Esophagus muscularis mucosa (tissue), 4 donors: ENCODE results near the gene GAS2L1. TPM values are rescaled to one million over a fixed set of nuclear protein-coding genes. Genes with fewer than 3 reads are reported as not detected.
A peak's percentile ranks its signal among the peaks of the same experiment; 100 is the strongest.

Source experiments
- DNase-seq: peaks from one replicate; pipeline ENCODE4 v3.0.0-alpha.2; 2017; ENCODE audit errors: extremely low spot score
- H3K27ac ChIP-seq, 4 donors: fragments of 200-600 bp; sonication (generic); replicated peaks in 1 of 4; 1 replicate in 3 of 4; 2 replicates in 1 of 4; pipeline ENCODE4 v1.5.1; 2016 to 2019; ENCODE audit warnings: mild to moderate bottlenecking in 1 of 4
- H3K27me3 ChIP-seq, 4 donors: fragments of 200-600 bp; sonication (generic); one replicate each; pipeline versions ENCODE4 v1.5.1 to v1.6.0; 2016 to 2019
- H3K36me3 ChIP-seq, 4 donors: fragments of 200-600 bp; sonication (generic); one replicate each; pipeline ENCODE4 v1.5.1; 2016 to 2019
- H3K4me1 ChIP-seq, 4 donors: fragments of 200-600 bp; sonication (generic); one replicate each; pipeline ENCODE4 v1.5.1; 2016 to 2019
- H3K4me3 ChIP-seq, 4 donors: fragments of 200-600 bp; sonication (generic); 1 replicate in 2 of 4; 2 replicates in 2 of 4; pipeline ENCODE4 v1.5.1; 2016 to 2019; ENCODE audit warnings: mild to moderate bottlenecking in 4 of 4, moderate library complexity in 1 of 4
- H3K9me3 ChIP-seq, 4 donors: fragments of 200-600 bp; sonication (generic); 1 replicate in 3 of 4; 2 replicates in 1 of 4; pipeline ENCODE4 v1.5.1; 2016 to 2019
- CTCF ChIP-seq, 3 experiments: fragments of 200-600 bp in 2 of 3; fragments of 450-650 bp in 1 of 3; sonication (generic) in 2 of 3; IDR thresholded peaks; one replicate each; pipeline ENCODE4 v1.5.1; 2017 to 2019; ENCODE audit warnings: antibody characterized with exemption in 3 of 3, mild to moderate bottlenecking in 2 of 3, moderate library complexity in 1 of 3
- EP300 ChIP-seq: sonication (generic); formaldehyde crosslinking; IDR thresholded peaks from one replicate; pipeline ENCODE4 v1.6.1; 2017; ENCODE audit warnings: antibody characterized with exemption
- POLR2A ChIP-seq: fragments of 450-650 bp; IDR thresholded peaks from one replicate; pipeline ENCODE4 v1.6.1; 2017; ENCODE audit warnings: antibody characterized with exemption, moderate library complexity, mild to moderate bottlenecking, low read depth
- POLR2AphosphoS5 ChIP-seq, 2 donors: sonication (generic); formaldehyde crosslinking; IDR thresholded peaks; one replicate each; pipeline ENCODE4 v1.6.1; 2017; ENCODE audit warnings: antibody characterized with exemption in 2 of 2
- WGBS: methylation state at CpG from one replicate; pipeline ENCODE4 v1.1.5; 2018; 5-methylcytosine and 5-hydroxymethylcytosine counted together
- intact Hi-C: fragments of 100-400 bp; cut with DNase I; formaldehyde crosslinking; loops from one replicate; pipeline ENCODE4 v1.15.1; 2023
- total RNA-seq, 4 donors: library from RNA; depleted of rRNA; stranded (reverse); fragments of >200 nt; gene quantifications; one replicate each; pipeline versions ENCODE4 v1.1.0 to v1.2.1, GENCODE V29; 2016

Gene GAS2L1
- total RNA-seq, 4 donors from 2014 or later = 25.8 to 63.9 (median 38.8) TPM

- Histone ChIP-seq H3K27ac (no peak overlapping the region), H3K4me3 (no peak overlapping the region), H3K36me3 (peaks cover 22 to 61% (median 59%) of the 10 kb centered on the region in 4 donors), H3K4me1 (peaks cover 4 to 22% (median 10%) of the 10 kb centered on the region in 4 donors), H3K9me3 (no peaks in the 10 kb centered on the region), H3K27me3 (no peaks in the 10 kb centered on the region)
- TF ChIP-seq CTCF (IDR thresholded peaks at IDR 0.05) (no peak), POLR2A (no peak), POLR2AphosphoS5 (IDR thresholded peaks at IDR 0.05) (no peak), EP300 (no peak)
- WGBS = 79% methylated on average over 7 of the region's 15 CpGs
- DNase-seq = no peak
- intact Hi-C loops = no loop called here
Observed at GRCh38 chr22:29327089-29327764, 20.8 kb downstream of the GAS2L1 start.

GRCh38 chr22:29328055-29328454 lies 21.6 kb downstream of the GAS2L1 start:
- H3K27me3 ChIP-seq = no peaks in the 10 kb centered on the region
- H3K36me3 ChIP-seq = peaks cover 22 to 69% (median 68%) of the 10 kb centered on the region in 4 donors
- no peaks in the 10 kb centered on the region for H3K9me3 ChIP-seq
- DNase-seq = no peak
- intact Hi-C loops = no loop called here
- H3K4me1 ChIP-seq = peaks cover 4 to 22% (median 10%) of the 10 kb centered on the region in 4 donors
- TF ChIP-seq CTCF (IDR thresholded peaks at IDR 0.05) (peak in 1 of 3 experiments; percentile 9), POLR2AphosphoS5 (IDR thresholded peaks at IDR 0.05) (no peak)
- H3K4me3 ChIP-seq = no peak overlapping the region
- WGBS = 85% methylated on average over 4 of the region's 5 CpGs
- H3K27ac ChIP-seq = no peak overlapping the region

GRCh38 chr22:29328566-29329500 lies 22.4 kb downstream of the GAS2L1 start:
- peaks cover 4 to 22% (median 10%) of the 10 kb centered on the region in 4 donors for H3K4me1 ChIP-seq
- WGBS = 83% methylated on average over 29 of the region's 34 CpGs
- intact Hi-C loops = no loop called here
- TF ChIP-seq CTCF (IDR thresholded peaks at IDR 0.05) (no peak), POLR2AphosphoS5 (IDR thresholded peaks at IDR 0.05) (no peak), POLR2A (no peak), EP300 (no peak)
- peaks cover 26 to 77% (median 75%) of the 10 kb centered on the region in 4 donors for H3K36me3 ChIP-seq
- no peak overlapping the region for H3K27ac ChIP-seq
- no peaks in the 10 kb centered on the region for H3K9me3 ChIP-seq
- H3K4me3 ChIP-seq = no peak overlapping the region
- no peaks in the 10 kb centered on the region for H3K27me3 ChIP-seq
- no peak for DNase-seq

GRCh38 chr22:29329581-29329980 lies 23.1 kb downstream of the GAS2L1 start:
- Histone ChIP-seq H3K4me1 (peaks cover 4 to 22% (median 10%) of the 10 kb centered on the region in 4 donors), H3K9me3 (no peaks in the 10 kb centered on the region), H3K27ac (no peak overlapping the region), H3K36me3 (peaks cover 29 to 85% (median 83%) of the 10 kb centered on the region in 4 donors), H3K4me3 (no peak overlapping the region), H3K27me3 (no peaks in the 10 kb centered on the region)
- intact Hi-C loops = no loop called here
- no peak for TF ChIP-seq EP300
- TF ChIP-seq POLR2A = no peak
- no peak for TF ChIP-seq CTCF (IDR thresholded peaks at IDR 0.05)
- TF ChIP-seq POLR2AphosphoS5 (IDR thresholded peaks at IDR 0.05) = no peak
- WGBS = 90% methylated on average over 11 of the region's 11 CpGs
- no peak for DNase-seq
